ENCODE measurements around the gene MUC22.

- no peak for TF ChIP-seq YY1 (IDR thresholded peaks at IDR 0.05; ENCODE audit: insufficient read depth, insufficient read length)
- TF ChIP-seq ZNF274 (IDR thresholded peaks at IDR 0.05; ENCODE audit: low read depth, low read length), result no peak
These were observed 64.1 kb downstream of the MUC22 start for GRCh38 chr6:31074401-31074800.
